Measurements from ENCODE around the gene MGST1. TPM values are rescaled to one million over a fixed set of nuclear protein-coding genes. Genes with fewer than 3 reads are reported as not detected.

The MGST1 gene
- total RNA-seq, 2 donors from 2014 or later, result 120 to 132 TPM

GRCh38 chr12:16303939-16304338, 43.5 kb upstream of the MGST1 start:
- Histone ChIP-seq H3K4me1 (no peaks in the 10 kb centered on the region), H3K27me3 (no peaks in the 10 kb centered on the region), H3K4me3 (no peak overlapping the region), H3K27ac (no peak overlapping the region), H3K36me3 (replicated peaks in 1 of 2; ENCODE audit: insufficient read depth in 1 of 2, low read depth in 2 of 2) (no peaks in the 10 kb centered on the region), H3K9me3 (no peaks in the 10 kb centered on the region)
- WGBS, 2 donors, result 19 to 25% methylated on average over 2 of the region's 2 CpGs
- ATAC-seq (no peak), DNase-seq (no peak)
- TF ChIP-seq CTCF (IDR thresholded peaks at IDR 0.05), result no peak
- TF ChIP-seq POLR2A (IDR thresholded peaks at IDR 0.05), result no peak
- intact Hi-C loops (cut with DNase I), result no loop called here

GRCh38 chr12:16307856-16308475, 39.5 kb upstream of the MGST1 start:
- TF ChIP-seq CTCF (IDR thresholded peaks at IDR 0.05) (no peak), POLR2A (IDR thresholded peaks at IDR 0.05) (no peak)
- Histone ChIP-seq H3K4me1 (no peaks in the 10 kb centered on the region), H3K4me3 (no peak overlapping the region), H3K27me3 (no peaks in the 10 kb centered on the region), H3K36me3 (replicated peaks in 1 of 2; ENCODE audit: insufficient read depth in 1 of 2, low read depth in 2 of 2) (no peaks in the 10 kb centered on the region), H3K27ac (no peak overlapping the region), H3K9me3 (no peaks in the 10 kb centered on the region)
- DNase-seq, result no peak
- intact Hi-C loops (cut with DNase I), result no loop called here
- WGBS, 2 donors, result 73 to 78% methylated on average over 3 of the region's 3 CpGs
- no peak for ATAC-seq

GRCh38 chr12:16310934-16311333, 36.5 kb upstream of the MGST1 start:
- TF ChIP-seq POLR2A (IDR thresholded peaks at IDR 0.05), result no peak
- TF ChIP-seq CTCF (IDR thresholded peaks at IDR 0.05), result no peak
- no peak for ATAC-seq

GRCh38 chr12:16323010-16323409, 24.4 kb upstream of the MGST1 start:
- H3K36me3 ChIP-seq (replicated peaks in 1 of 2; ENCODE audit: insufficient read depth in 1 of 2, low read depth in 2 of 2), result no peaks in the 10 kb centered on the region
- no peak for TF ChIP-seq CTCF (IDR thresholded peaks at IDR 0.05)
- 72 to 86% methylated on average over 1 of the region's 1 CpG for WGBS, 2 donors
- H3K27me3 ChIP-seq, result no peaks in the 10 kb centered on the region
- H3K9me3 ChIP-seq, result no peaks in the 10 kb centered on the region
- peaks cover 4% of the 10 kb centered on the region for H3K4me1 ChIP-seq
- ATAC-seq, result no peak
- H3K4me3 ChIP-seq, result no peak overlapping the region
- no peak for DNase-seq
- no peak overlapping the region for H3K27ac ChIP-seq
- intact Hi-C loops (cut with DNase I), result no loop called here

More at GRCh38 chr12:16310934-16311333, 36.5 kb upstream of the MGST1 start:
- Histone ChIP-seq H3K4me3 (no peak overlapping the region), H3K36me3 (replicated peaks in 1 of 2; ENCODE audit: insufficient read depth in 1 of 2, low read depth in 2 of 2) (no peaks in the 10 kb centered on the region), H3K27me3 (no peaks in the 10 kb centered on the region), H3K4me1 (no peaks in the 10 kb centered on the region), H3K9me3 (no peaks in the 10 kb centered on the region), H3K27ac (no peak overlapping the region)
- WGBS, 2 donors, result 73 to 81% methylated on average over 1 of the region's 1 CpG
- intact Hi-C loops (cut with DNase I), result no loop called here
- no peak for DNase-seq

- TF ChIP-seq POLR2A (IDR thresholded peaks at IDR 0.05), result no peak
- TF ChIP-seq CTCF (IDR thresholded peaks at IDR 0.05), result no peak
Observed at GRCh38 chr12:16323638-16324037, 23.8 kb upstream of the MGST1 start.

More at GRCh38 chr12:16323638-16324037, 23.8 kb upstream of the MGST1 start:
- H3K9me3 ChIP-seq, result no peaks in the 10 kb centered on the region
- intact Hi-C loops (cut with DNase I), result no loop called here
- H3K27ac ChIP-seq, result no peak overlapping the region
- no peak overlapping the region for H3K4me3 ChIP-seq
- H3K4me1 ChIP-seq, result peaks cover 4% of the 10 kb centered on the region
- no peaks in the 10 kb centered on the region for H3K27me3 ChIP-seq
- ATAC-seq, result no peak
- no peaks in the 10 kb centered on the region for H3K36me3 ChIP-seq (replicated peaks in 1 of 2; ENCODE audit: insufficient read depth in 1 of 2, low read depth in 2 of 2)
- DNase-seq, result no peak
- 64 to 67% methylated on average over 2 of the region's 2 CpGs for WGBS, 2 donors

Data from body of pancreas (tissue), 4 donors.